DND-41 (cell line): Measurements from ENCODE around the gene LAMC3.

Experiments
- ATAC-seq: fragments of 200-7000 bp; cut with Tn5 transposase; 3 replicates; pipeline ENCODE4 v1.9.1; 2021; ENCODE audit warnings: low read depth; ENCODE audit not compliant: insufficient read depth
- DNase-seq: peaks from one replicate; pipeline ENCODE4 v3.0.0-alpha.2; 2020
- H2AFZ ChIP-seq: 2 replicates; pipeline ENCODE4 v1.6.0; 2012; ENCODE audit warnings: low read depth, low read length
- H3K27ac ChIP-seq: 2 replicates; pipeline ENCODE4 v1.5.1; 2012; ENCODE audit warnings: low read length, inconsistent platforms
- H3K27me3 ChIP-seq: fragments of 200-600 bp; sonication (generic); 2 replicates; pipeline ENCODE4 v1.6.0; 2012; ENCODE audit warnings: low read length, mild to moderate bottlenecking, inconsistent platforms; ENCODE audit not compliant: insufficient read depth, poor library complexity
- H3K36me3 ChIP-seq: 2 replicates; pipeline ENCODE4 v1.5.1; 2012; ENCODE audit warnings: low read length, inconsistent platforms; ENCODE audit not compliant: insufficient read depth
- H3K4me1 ChIP-seq: 2 replicates; pipeline ENCODE4 v1.5.1; 2012; ENCODE audit warnings: mild to moderate bottlenecking, low read length; ENCODE audit not compliant: insufficient read depth
- H3K4me2 ChIP-seq: 2 replicates; pipeline ENCODE4 v1.6.0; 2012; ENCODE audit warnings: mild to moderate bottlenecking, moderate library complexity, low read length, inconsistent platforms; ENCODE audit not compliant: insufficient read depth
- H3K4me3 ChIP-seq, 2 experiments: fragments of 200-600 bp in 1 of 2; shearing (Covaris generic) in 1 of 2; 2 replicates each; pipeline ENCODE4 v1.5.1; 2012 to 2016; ENCODE audit warnings: inconsistent platforms in 2 of 2, low read length in 2 of 2, mild to moderate bottlenecking in 2 of 2, low read depth in 1 of 2, moderate library complexity in 1 of 2
- H3K79me2 ChIP-seq: 2 replicates; pipeline ENCODE4 v1.6.0; 2012; ENCODE audit warnings: low read length, inconsistent platforms; ENCODE audit not compliant: insufficient read depth
- H3K9ac ChIP-seq: 2 replicates; pipeline ENCODE4 v1.6.0; 2012; ENCODE audit warnings: low read depth, mild to moderate bottlenecking, inconsistent platforms, low read length, moderate library complexity
- H3K9me3 ChIP-seq: 2 replicates; pipeline ENCODE4 v1.5.1; 2012; ENCODE audit warnings: low read length, moderate library complexity, mild to moderate bottlenecking, inconsistent platforms; ENCODE audit not compliant: insufficient read depth, severe bottlenecking
- H4K20me1 ChIP-seq: 2 replicates; pipeline ENCODE4 v1.6.0; 2012; ENCODE audit warnings: low read length; ENCODE audit not compliant: insufficient read depth
- EZH2 ChIP-seq: IDR thresholded peaks from 3 replicates; pipeline ENCODE4 v1.6.1; 2012; ENCODE audit warnings: borderline replicate concordance, low read depth, mild to moderate bottlenecking, moderate library complexity, low read length, inconsistent platforms; ENCODE audit not compliant: severe bottlenecking
- TF ChIP-seq, protein P1 (sequence below): IDR thresholded peaks from 2 replicates; pipeline ENCODE4 v1.5.1; 2012; ENCODE audit warnings: borderline replicate concordance, low read length, moderate library complexity, mild to moderate bottlenecking; ENCODE audit not compliant: poor library complexity, severe bottlenecking; ENCODE audit errors: extremely low read depth

The LAMC3 gene

DNA sequence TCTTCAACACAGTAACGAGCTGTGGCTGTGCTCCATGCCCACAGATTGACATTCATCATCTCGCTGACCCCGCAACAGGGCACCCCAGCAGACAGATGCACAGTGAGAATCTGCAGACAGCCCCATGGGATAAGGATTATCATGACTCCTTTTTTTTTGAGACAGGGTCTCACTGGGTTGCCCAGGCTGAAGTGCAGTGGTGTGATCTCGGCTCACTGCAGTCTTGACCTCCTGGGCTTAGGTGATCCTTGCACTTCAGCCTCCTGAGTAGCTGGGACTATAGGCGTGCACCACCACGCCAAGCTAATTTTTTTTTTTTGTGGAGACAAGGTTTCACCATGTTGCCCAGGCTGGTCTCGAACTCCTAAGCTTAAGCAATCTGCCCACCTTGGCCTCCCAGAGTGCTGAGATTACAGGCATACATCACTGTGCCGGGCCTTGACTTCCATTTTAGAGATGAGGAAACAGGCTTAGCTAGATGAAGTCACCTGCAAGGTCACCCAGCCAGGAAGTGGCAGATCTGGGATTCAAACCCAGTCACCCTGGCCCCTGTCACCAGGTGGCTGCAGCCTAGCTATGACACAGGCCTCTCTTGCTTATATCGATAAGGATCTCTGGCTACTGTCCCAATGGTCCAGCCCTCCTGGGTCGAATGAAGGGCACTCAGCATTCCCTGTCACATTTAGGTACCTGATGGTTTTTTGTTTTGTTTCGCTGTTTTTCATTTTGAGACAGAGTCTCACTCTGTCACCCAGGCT lies 92.4 kb downstream of the LAMC3 start:
- H3K4me1 ChIP-seq: no peaks in the 10 kb centered on the region
- no peak overlapping the region for H3K27ac ChIP-seq
- TF ChIP-seq, protein P1, sequence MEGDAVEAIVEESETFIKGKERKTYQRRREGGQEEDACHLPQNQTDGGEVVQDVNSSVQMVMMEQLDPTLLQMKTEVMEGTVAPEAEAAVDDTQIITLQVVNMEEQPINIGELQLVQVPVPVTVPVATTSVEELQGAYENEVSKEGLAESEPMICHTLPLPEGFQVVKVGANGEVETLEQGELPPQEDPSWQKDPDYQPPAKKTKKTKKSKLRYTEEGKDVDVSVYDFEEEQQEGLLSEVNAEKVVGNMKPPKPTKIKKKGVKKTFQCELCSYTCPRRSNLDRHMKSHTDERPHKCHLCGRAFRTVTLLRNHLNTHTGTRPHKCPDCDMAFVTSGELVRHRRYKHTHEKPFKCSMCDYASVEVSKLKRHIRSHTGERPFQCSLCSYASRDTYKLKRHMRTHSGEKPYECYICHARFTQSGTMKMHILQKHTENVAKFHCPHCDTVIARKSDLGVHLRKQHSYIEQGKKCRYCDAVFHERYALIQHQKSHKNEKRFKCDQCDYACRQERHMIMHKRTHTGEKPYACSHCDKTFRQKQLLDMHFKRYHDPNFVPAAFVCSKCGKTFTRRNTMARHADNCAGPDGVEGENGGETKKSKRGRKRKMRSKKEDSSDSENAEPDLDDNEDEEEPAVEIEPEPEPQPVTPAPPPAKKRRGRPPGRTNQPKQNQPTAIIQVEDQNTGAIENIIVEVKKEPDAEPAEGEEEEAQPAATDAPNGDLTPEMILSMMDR: no peak
- TF ChIP-seq EZH2: no peak
- H4K20me1 ChIP-seq: no peaks in the 10 kb centered on the region
- DNase-seq (no peak), ATAC-seq (no peak)
- no peak overlapping the region for H2AFZ ChIP-seq
- no peak overlapping the region for H3K4me2 ChIP-seq
- no peaks in the 10 kb centered on the region for H3K79me2 ChIP-seq
- no peak overlapping the region for H3K9ac ChIP-seq
- no peaks in the 10 kb centered on the region for H3K36me3 ChIP-seq
- H3K9me3 ChIP-seq: no peaks in the 10 kb centered on the region
- no peaks in the 10 kb centered on the region for H3K27me3 ChIP-seq
- H3K4me3 ChIP-seq: no peak overlapping the region

GRCh38 chr9:131103024-131103423 lies 94.0 kb downstream of the LAMC3 start:
- H3K4me2 ChIP-seq: no peak overlapping the region
- H3K27ac ChIP-seq: no peak overlapping the region
- H3K27me3 ChIP-seq: peaks cover 3% of the 10 kb centered on the region
- H3K79me2 ChIP-seq: no peaks in the 10 kb centered on the region
- no peak overlapping the region for H3K9ac ChIP-seq
- H2AFZ ChIP-seq: no peak overlapping the region
- ATAC-seq: no peak
- H3K36me3 ChIP-seq: no peaks in the 10 kb centered on the region
- H4K20me1 ChIP-seq: no peaks in the 10 kb centered on the region
- TF ChIP-seq, protein P1: no peak
- TF ChIP-seq EZH2: no peak
- H3K9me3 ChIP-seq: no peaks in the 10 kb centered on the region
- DNase-seq: no peak
- H3K4me1 ChIP-seq: no peaks in the 10 kb centered on the region
- H3K4me3 ChIP-seq: no peak overlapping the region

GRCh38 chr9:131103535-131103934 lies 94.6 kb downstream of the LAMC3 start:
- TF ChIP-seq, protein P1: no peak
- no peak for TF ChIP-seq EZH2
- Histone ChIP-seq H3K27ac (no peak overlapping the region), H3K9me3 (no peaks in the 10 kb centered on the region), H2AFZ (no peak overlapping the region), H3K4me1 (no peaks in the 10 kb centered on the region), H4K20me1 (no peaks in the 10 kb centered on the region), H3K36me3 (no peaks in the 10 kb centered on the region), H3K4me2 (no peak overlapping the region), H3K4me3 (no peak overlapping the region), H3K27me3 (peaks cover 3% of the 10 kb centered on the region), H3K79me2 (no peaks in the 10 kb centered on the region), H3K9ac (no peak overlapping the region)
- DNase-seq (no peak), ATAC-seq (no peak)
